ENCODE results near the gene FNDC5.

DNA sequence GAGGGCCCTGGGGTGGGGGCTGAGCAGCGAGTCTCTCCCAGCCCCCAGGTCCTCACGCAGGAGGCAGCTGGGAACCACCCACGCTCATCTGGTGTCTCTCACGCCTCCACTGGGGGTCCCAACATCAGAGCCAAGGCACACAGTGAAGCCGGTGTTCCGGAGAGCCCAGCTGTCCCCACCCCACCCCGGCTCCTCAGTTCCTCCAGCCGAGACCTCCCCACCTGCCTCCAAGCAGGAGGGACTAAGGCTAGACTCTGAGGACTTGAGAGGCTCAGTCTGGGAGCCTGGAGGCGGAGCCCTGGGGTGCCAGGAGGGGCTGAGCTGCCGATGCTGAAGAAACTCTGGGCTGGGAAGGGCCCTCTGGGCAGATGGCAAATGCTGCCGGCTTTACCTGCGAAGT lies 14.0 kb upstream of the FNDC5 start:
- TF ChIP-seq, protein P1, sequence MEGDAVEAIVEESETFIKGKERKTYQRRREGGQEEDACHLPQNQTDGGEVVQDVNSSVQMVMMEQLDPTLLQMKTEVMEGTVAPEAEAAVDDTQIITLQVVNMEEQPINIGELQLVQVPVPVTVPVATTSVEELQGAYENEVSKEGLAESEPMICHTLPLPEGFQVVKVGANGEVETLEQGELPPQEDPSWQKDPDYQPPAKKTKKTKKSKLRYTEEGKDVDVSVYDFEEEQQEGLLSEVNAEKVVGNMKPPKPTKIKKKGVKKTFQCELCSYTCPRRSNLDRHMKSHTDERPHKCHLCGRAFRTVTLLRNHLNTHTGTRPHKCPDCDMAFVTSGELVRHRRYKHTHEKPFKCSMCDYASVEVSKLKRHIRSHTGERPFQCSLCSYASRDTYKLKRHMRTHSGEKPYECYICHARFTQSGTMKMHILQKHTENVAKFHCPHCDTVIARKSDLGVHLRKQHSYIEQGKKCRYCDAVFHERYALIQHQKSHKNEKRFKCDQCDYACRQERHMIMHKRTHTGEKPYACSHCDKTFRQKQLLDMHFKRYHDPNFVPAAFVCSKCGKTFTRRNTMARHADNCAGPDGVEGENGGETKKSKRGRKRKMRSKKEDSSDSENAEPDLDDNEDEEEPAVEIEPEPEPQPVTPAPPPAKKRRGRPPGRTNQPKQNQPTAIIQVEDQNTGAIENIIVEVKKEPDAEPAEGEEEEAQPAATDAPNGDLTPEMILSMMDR (IDR thresholded peaks at IDR 0.05): no peak
- no peak for TF ChIP-seq ZFX (IDR thresholded peaks at IDR 0.05; ENCODE audit: borderline replicate concordance)
